ENCODE results near the gene PSMB2. TPM values are rescaled to one million over a fixed set of nuclear protein-coding genes. Genes with fewer than 3 reads are reported as not detected.

The PSMB2 gene
- total RNA-seq, 1 donor from 2014 or later, result 98.6 TPM

DNA sequence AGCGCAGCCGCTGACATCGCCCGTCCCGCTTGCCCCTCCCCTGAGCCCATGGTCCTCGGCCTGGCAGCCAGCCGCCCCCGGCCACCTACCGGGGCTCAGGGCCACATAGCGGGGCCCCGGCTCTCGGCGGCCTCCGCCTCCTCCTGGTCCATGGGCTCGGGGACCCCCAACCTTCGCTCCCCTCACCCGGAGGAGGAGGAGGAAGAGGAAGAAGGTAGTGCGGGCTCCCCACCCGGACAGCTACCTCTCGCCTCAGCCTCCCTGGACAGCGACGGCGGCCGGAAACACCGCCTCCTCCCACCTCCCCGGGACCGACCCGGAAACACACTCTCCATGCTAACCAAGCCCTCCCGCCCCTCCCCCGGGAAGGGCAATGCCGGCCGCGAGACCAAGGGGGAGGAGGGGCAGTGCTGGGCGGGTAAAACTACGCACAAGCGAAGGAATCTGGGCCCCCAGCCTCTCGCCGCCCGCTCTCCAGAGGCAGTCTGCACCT, 84.2 kb downstream of the PSMB2 start, which contains the start of gene KIAA0319L:
KIAA0319L (minus strand) TSS at position 286 of the 493 bp plus-strand sequence. CDS start 2,912 bp downstream, outside the sequence.
- Histone ChIP-seq H3K27me3 (ENCODE audit: insufficient read depth, low read length) (no peaks in the 10 kb centered on the region), H3K27ac (ENCODE audit: low read depth, low read length) (peak within 1 kb of the TSS; percentile 95), H3K4me1 (ENCODE audit: insufficient read depth, low read length) (peaks cover 36% of the 10 kb centered on the region), H2AFZ (ENCODE audit: low read depth, low read length) (peak within 1 kb of the TSS; percentile 98), H4K20me1 (ENCODE audit: insufficient read depth, low read length) (peaks cover 64% of the 10 kb centered on the region), H3K36me3 (ENCODE audit: insufficient read depth, low read length) (peaks cover 3% of the 10 kb centered on the region), H3K9ac (ENCODE audit: low read length) (peak within 1 kb of the TSS; percentile 91), H3K9me3 (ENCODE audit: insufficient read depth, low read depth, low read length) (no peaks in the 10 kb centered on the region), H3K4me2 (ENCODE audit: low read length) (peak within 1 kb of the TSS; percentile 88), H3K79me2 (ENCODE audit: insufficient read depth, low read length) (peaks cover 68% of the 10 kb centered on the region), H3K4me3 (ENCODE audit: insufficient read depth, low read depth, low read length) (peak within 1 kb of the TSS; percentile 85)
- Mint-ChIP-seq H3K4me1 (ENCODE audit: low read depth, unreplicated experiment) (peaks cover 26% of the 10 kb centered on the region), H3K27ac (ENCODE audit: unreplicated experiment) (peak within 1 kb of the TSS; percentile 95), H3K36me3 (ENCODE audit: low read depth, unreplicated experiment) (peaks cover 9% of the 10 kb centered on the region), H3K27me3 (ENCODE audit: low read depth, unreplicated experiment) (no peaks in the 10 kb centered on the region), H3K4me3 (ENCODE audit: unreplicated experiment) (peak within 1 kb of the TSS; percentile 92), H3K9me3 (ENCODE audit: unreplicated experiment) (no peaks in the 10 kb centered on the region)
- FAIRE-seq (no peak), DNase-seq (ENCODE audit: low read depth) (peak; percentile 29)
- no peak for TF ChIP-seq EZH2 (IDR thresholded peaks at IDR 0.05; ENCODE audit: insufficient read depth, low read length)
- TF ChIP-seq, protein P1, sequence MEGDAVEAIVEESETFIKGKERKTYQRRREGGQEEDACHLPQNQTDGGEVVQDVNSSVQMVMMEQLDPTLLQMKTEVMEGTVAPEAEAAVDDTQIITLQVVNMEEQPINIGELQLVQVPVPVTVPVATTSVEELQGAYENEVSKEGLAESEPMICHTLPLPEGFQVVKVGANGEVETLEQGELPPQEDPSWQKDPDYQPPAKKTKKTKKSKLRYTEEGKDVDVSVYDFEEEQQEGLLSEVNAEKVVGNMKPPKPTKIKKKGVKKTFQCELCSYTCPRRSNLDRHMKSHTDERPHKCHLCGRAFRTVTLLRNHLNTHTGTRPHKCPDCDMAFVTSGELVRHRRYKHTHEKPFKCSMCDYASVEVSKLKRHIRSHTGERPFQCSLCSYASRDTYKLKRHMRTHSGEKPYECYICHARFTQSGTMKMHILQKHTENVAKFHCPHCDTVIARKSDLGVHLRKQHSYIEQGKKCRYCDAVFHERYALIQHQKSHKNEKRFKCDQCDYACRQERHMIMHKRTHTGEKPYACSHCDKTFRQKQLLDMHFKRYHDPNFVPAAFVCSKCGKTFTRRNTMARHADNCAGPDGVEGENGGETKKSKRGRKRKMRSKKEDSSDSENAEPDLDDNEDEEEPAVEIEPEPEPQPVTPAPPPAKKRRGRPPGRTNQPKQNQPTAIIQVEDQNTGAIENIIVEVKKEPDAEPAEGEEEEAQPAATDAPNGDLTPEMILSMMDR (IDR thresholded peaks at IDR 0.05; ENCODE audit: insufficient read depth, low read depth, low read length), result no peak

DNA sequence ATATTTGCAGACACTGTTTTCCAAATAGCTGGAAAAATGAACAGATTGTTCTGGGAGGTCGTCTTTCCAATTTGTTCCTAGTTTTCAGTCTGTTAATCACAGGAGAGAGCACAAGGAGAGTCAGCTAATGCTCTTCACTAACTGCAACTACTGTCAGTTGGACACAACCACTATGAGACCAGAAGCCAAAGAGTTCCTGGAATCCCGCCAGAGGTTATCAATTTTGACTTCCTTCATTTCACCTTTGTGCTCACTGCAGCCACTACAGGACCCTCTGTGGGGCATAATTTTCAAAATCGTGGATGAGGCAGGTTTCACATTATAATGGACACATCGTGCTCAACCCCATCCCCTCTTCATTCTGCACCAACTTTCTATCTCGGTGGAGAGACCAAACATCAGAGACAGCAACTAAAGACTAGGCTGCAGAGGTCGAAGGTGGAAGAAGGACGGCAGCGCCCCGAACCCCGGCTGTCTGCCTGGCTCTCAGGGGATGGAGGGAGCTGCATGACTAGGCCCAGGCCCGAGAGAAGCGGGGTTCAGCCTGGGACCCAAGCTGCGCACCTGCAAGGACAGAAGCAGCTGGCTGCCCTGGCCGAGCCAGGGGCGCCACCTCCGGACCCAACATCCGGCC, 84.7 kb downstream of the PSMB2 start:
- FAIRE-seq (no peak), DNase-seq (ENCODE audit: low read depth) (no peak)
- Mint-ChIP-seq H3K4me3 (ENCODE audit: unreplicated experiment) (peak overlapping the region; percentile 92), H3K27ac (ENCODE audit: unreplicated experiment) (peak overlapping the region; percentile 77), H3K4me1 (ENCODE audit: low read depth, unreplicated experiment) (peaks cover 25% of the 10 kb centered on the region), H3K9me3 (ENCODE audit: unreplicated experiment) (no peaks in the 10 kb centered on the region), H3K27me3 (ENCODE audit: low read depth, unreplicated experiment) (no peaks in the 10 kb centered on the region), H3K36me3 (ENCODE audit: low read depth, unreplicated experiment) (peaks cover 8% of the 10 kb centered on the region)
- H3K9me3 ChIP-seq (ENCODE audit: insufficient read depth, low read depth, low read length), result no peaks in the 10 kb centered on the region
- H3K4me3 ChIP-seq (ENCODE audit: insufficient read depth, low read depth, low read length), result peak overlapping the region; percentile 85
- H3K4me2 ChIP-seq (ENCODE audit: low read length), result peak overlapping the region; percentile 88
- H4K20me1 ChIP-seq (ENCODE audit: insufficient read depth, low read length), result peaks cover 58% of the 10 kb centered on the region
- H2AFZ ChIP-seq (ENCODE audit: low read depth, low read length), result peak overlapping the region; percentile 98
- H3K27ac ChIP-seq (ENCODE audit: low read depth, low read length), result peak overlapping the region; percentile 95
- H3K27me3 ChIP-seq (ENCODE audit: insufficient read depth, low read length), result no peaks in the 10 kb centered on the region
- H3K36me3 ChIP-seq (ENCODE audit: insufficient read depth, low read length), result peaks cover 3% of the 10 kb centered on the region
- no peak for TF ChIP-seq EZH2 (IDR thresholded peaks at IDR 0.05; ENCODE audit: insufficient read depth, low read length)
- TF ChIP-seq, protein P1 (IDR thresholded peaks at IDR 0.05; ENCODE audit: insufficient read depth, low read depth, low read length), result no peak
- H3K79me2 ChIP-seq (ENCODE audit: insufficient read depth, low read length), result peaks cover 62% of the 10 kb centered on the region
- peaks cover 36% of the 10 kb centered on the region for H3K4me1 ChIP-seq (ENCODE audit: insufficient read depth, low read length)
- peak overlapping the region; percentile 91 for H3K9ac ChIP-seq (ENCODE audit: low read length)

Measured in astrocyte (in vitro differentiated cells and primary cell).